Colonic mucosa (tissue), 4 donors: ENCODE data around the gene ADARB2. TPM values are rescaled to one million over a fixed set of nuclear protein-coding genes. Genes with fewer than 3 reads are reported as not detected.

Source experiments
- DNase-seq: peaks from one replicate; pipeline ENCODE4 v3.0.0-alpha.2; 2020
- H3K27ac ChIP-seq: fragments of 200-600 bp; one replicate; pipeline ENCODE4 v1.8.0; 2021
- H3K27me3 ChIP-seq: fragments of 200-600 bp; one replicate; pipeline ENCODE4 v1.8.0; 2021
- H3K36me3 ChIP-seq: fragments of 200-600 bp; one replicate; pipeline ENCODE4 v1.8.0; 2021
- H3K4me1 ChIP-seq: fragments of 200-600 bp; one replicate; pipeline ENCODE4 v1.8.0; 2021; ENCODE audit warnings: mild to moderate bottlenecking
- H3K4me3 ChIP-seq: fragments of 200-600 bp; one replicate; pipeline ENCODE4 v1.8.0; 2021
- H3K9ac ChIP-seq, 2 donors: one replicate each; pipeline ENCODE4 v1.7.0; 2013; ENCODE audit warnings: control low read depth in 2 of 2, low read depth in 2 of 2, low read length in 2 of 2
- H3K9me3 ChIP-seq: fragments of 200-600 bp; one replicate; pipeline ENCODE4 v1.8.0; 2021
- intact Hi-C: fragments of 100-400 bp; cut with DNase I; formaldehyde crosslinking; loops from one replicate; pipeline ENCODE4 v1.14.1; 2022
- total RNA-seq, 2 donors: library from RNA; stranded (reverse); fragmentation: NEBNext Ultra II Directional in 1 of 2; extraction: Animal tissue kit (Norgen Biotek cat#: 25700) in 1 of 2; gene quantifications; one replicate each; pipeline ENCODE4 v1.2.1, GENCODE V29; 2021
- TF ChIP-seq, protein P1 (sequence below): fragments of 200-600 bp; IDR thresholded peaks from one replicate; pipeline ENCODE4 v1.8.0; 2022; ENCODE audit warnings: antibody characterized with exemption, mild to moderate bottlenecking
- donor health status: healthy.
- donor health status: DM: no; HTN: no; CAD: no.
- donor health status: DM: no; HTN: no; CAD: no.

Gene ADARB2
- total RNA-seq, 2 donors from 2014 or later = 0.19 TPM; not detected in 1

DNA sequence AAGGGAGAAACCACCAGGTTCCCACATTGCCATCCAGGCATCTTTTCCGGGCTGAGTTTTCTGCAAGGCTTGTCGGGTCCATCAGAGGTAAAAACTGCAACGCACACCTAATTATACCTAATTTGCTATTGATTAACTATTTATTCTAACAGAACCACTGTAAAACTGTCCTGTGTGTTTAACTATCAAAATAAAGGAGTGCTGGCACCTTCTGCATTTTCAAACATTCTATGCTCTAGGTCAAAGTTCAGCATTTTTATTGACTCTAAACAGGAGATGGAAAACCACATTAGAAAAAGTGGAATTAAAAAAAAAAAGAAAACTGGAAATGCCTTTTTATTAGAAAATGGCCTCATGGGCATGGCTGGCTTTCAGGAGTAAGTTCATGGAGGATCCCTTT is 82.0 kb downstream of the ADARB2 start:
- H3K4me3 ChIP-seq = no peak overlapping the region
- H3K9me3 ChIP-seq = no peaks in the 10 kb centered on the region
- no peak overlapping the region for H3K27ac ChIP-seq
- intact Hi-C loops = no loop called here
- no peaks in the 10 kb centered on the region for H3K4me1 ChIP-seq
- H3K27me3 ChIP-seq = no peaks in the 10 kb centered on the region
- TF ChIP-seq, protein P1, sequence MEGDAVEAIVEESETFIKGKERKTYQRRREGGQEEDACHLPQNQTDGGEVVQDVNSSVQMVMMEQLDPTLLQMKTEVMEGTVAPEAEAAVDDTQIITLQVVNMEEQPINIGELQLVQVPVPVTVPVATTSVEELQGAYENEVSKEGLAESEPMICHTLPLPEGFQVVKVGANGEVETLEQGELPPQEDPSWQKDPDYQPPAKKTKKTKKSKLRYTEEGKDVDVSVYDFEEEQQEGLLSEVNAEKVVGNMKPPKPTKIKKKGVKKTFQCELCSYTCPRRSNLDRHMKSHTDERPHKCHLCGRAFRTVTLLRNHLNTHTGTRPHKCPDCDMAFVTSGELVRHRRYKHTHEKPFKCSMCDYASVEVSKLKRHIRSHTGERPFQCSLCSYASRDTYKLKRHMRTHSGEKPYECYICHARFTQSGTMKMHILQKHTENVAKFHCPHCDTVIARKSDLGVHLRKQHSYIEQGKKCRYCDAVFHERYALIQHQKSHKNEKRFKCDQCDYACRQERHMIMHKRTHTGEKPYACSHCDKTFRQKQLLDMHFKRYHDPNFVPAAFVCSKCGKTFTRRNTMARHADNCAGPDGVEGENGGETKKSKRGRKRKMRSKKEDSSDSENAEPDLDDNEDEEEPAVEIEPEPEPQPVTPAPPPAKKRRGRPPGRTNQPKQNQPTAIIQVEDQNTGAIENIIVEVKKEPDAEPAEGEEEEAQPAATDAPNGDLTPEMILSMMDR = no peak
- H3K9ac ChIP-seq = no peak overlapping the region
- no peaks in the 10 kb centered on the region for H3K36me3 ChIP-seq
- DNase-seq = no peak

DNA sequence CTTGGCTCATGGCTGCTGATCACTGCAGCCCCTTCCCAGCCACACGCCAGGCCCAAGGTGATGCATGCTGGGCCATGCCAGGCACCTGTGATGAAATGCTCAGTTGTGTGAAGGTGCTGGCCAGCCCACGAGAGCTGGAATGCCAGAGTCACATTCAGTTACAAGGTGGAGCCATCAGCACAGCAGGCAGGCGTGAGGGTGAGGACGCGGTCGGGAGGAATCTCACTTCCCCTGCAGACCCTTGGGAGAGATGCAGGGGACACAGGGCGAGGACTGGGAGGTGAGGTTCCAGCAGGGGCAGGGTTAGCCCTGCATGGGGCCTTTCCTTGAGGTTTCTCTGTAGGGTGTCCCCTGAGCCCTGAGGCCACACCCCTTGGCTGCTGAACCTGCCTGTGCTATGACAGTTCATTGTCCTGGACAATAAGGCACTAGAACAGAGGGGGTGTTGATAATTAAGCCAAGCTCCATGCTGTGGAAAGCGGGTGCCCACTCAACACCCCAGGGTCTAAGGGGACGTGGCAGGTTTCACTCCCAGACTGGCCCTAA is 82.4 kb downstream of the ADARB2 start:
- no peak overlapping the region for H3K9ac ChIP-seq
- intact Hi-C loops = no loop called here
- H3K27ac ChIP-seq = no peak overlapping the region
- no peaks in the 10 kb centered on the region for H3K36me3 ChIP-seq
- TF ChIP-seq, protein P1 = no peak
- H3K4me1 ChIP-seq = no peaks in the 10 kb centered on the region
- DNase-seq = no peak
- no peaks in the 10 kb centered on the region for H3K27me3 ChIP-seq
- H3K4me3 ChIP-seq = no peak overlapping the region
- H3K9me3 ChIP-seq = no peaks in the 10 kb centered on the region

DNA sequence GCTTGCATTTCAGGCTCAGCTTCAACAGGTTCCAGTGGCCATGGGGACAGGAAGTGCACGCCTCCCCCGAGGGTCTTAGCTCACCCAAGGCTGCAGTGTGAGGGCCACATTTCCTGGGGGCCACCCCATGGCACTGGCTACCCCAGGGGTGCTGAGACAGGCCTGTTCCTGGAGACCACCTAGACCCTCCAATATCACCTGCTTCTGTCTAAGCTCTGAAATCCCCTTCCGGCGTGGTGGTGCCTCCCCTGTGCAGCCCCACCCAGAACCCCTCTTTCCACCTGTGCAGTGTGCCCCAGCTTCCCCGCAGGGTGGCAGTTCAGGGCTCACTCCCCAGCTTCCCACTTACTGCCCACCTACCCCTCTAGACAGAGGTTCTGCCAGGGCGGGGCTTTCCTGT is 83.1 kb downstream of the ADARB2 start:
- no peaks in the 10 kb centered on the region for H3K4me1 ChIP-seq
- TF ChIP-seq, protein P1 = no peak
- H3K4me3 ChIP-seq = no peak overlapping the region
- no peak for DNase-seq
- intact Hi-C loops = no loop called here
- no peaks in the 10 kb centered on the region for H3K27me3 ChIP-seq
- no peak overlapping the region for H3K9ac ChIP-seq
- H3K27ac ChIP-seq = no peak overlapping the region
- no peaks in the 10 kb centered on the region for H3K9me3 ChIP-seq
- no peaks in the 10 kb centered on the region for H3K36me3 ChIP-seq

DNA sequence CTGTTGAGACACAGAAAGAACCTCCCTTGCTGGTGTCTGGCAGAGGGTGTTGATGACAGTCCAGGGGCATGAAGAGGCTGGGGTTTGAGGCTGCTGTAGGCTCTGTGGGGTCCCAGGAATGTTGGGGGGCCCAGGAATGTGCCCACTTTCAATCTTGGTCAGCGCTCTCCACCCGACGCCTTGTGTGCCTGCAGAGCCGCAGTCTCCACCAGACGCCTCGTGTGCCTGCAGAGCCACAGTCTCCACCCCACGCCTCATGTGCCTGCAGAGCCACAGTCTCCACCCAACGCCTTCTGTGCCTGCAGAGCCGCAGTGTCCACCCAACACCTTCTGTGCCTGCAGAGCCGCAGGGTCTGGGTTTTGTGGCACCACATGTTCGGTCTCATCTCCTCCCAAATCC is 84.0 kb downstream of the ADARB2 start:
- TF ChIP-seq, protein P1 = no peak
- no peak for DNase-seq
- no peak overlapping the region for H3K9ac ChIP-seq
- intact Hi-C loops = no loop called here
- no peaks in the 10 kb centered on the region for H3K27me3 ChIP-seq
- no peaks in the 10 kb centered on the region for H3K9me3 ChIP-seq
- no peaks in the 10 kb centered on the region for H3K4me1 ChIP-seq
- no peaks in the 10 kb centered on the region for H3K36me3 ChIP-seq
- H3K27ac ChIP-seq = no peak overlapping the region
- H3K4me3 ChIP-seq = no peak overlapping the region

DNA sequence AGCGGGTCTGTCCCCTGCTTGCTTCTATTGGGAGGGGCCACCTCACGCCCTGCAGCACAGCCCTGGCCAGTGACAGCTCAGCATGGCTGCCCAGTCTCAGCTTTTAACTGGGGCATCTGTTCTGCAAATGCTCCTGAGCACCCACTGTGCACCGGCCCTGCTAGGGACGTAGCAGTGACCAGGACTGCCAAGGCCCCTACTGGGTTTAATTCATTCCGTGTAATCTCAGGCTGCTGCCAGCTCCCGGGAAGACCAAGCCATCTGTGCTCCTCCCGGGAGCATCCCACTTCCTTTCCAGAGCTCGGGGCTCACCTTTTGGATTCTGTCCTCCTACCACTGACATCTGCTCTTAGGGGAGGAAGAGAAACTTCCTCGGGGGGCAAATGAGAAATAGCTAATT is 85.2 kb downstream of the ADARB2 start:
- Histone ChIP-seq H3K9ac (no peak overlapping the region), H3K27ac (no peak overlapping the region), H3K27me3 (no peaks in the 10 kb centered on the region), H3K4me1 (no peaks in the 10 kb centered on the region), H3K36me3 (no peaks in the 10 kb centered on the region), H3K4me3 (no peak overlapping the region), H3K9me3 (no peaks in the 10 kb centered on the region)
- TF ChIP-seq, protein P1 = no peak
- DNase-seq = no peak
- intact Hi-C loops = no loop called here
